HCT116 (cell line): ENCODE data around the gene MXD1.

Source experiments
- ELF1 ChIP-seq: IDR thresholded peaks from 2 replicates; pipeline ENCODE4 v1.6.1; 2012; ENCODE audit warnings: low read depth, borderline replicate concordance
- TF ChIP-seq, protein P1 (sequence below), 3 experiments: fragments of 200-600 bp in 1 of 3; sonication (generic) in 1 of 3; IDR thresholded peaks in 2 of 3; conservative IDR thresholded peaks in 1 of 3; 2 replicates each; pipeline ENCODE4 v1.5.1; 2012 to 2017; ENCODE audit warnings: low read depth in 2 of 3, low read length in 2 of 3, antibody characterized with exemption in 1 of 3, borderline replicate concordance in 1 of 3, control low read depth in 1 of 3, mild to moderate bottlenecking in 1 of 3, mixed read lengths in 1 of 3, mixed run types in 1 of 3, moderate library complexity in 1 of 3; ENCODE audit not compliant: insufficient read depth in 1 of 3

DNA sequence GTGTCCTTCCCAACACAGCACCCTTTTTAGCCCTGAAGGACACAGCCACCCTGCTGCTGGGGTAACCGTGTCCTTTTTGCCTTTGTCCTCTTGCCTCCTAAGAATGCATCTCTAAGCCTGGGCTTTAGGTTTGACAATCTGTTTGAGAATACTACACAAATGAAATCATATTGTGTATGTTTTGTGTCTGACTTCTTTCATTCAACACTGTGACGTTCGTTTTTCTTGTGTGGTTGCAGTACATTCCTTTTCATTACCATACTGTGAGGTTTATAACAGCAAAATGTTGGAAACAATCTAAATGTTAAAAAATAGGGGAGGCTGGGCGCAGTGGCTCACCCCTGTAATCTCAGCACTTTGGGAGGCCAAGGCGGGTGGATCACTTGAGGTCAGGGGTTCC, 35.3 kb downstream of the MXD1 start:
- TF ChIP-seq, protein P1, sequence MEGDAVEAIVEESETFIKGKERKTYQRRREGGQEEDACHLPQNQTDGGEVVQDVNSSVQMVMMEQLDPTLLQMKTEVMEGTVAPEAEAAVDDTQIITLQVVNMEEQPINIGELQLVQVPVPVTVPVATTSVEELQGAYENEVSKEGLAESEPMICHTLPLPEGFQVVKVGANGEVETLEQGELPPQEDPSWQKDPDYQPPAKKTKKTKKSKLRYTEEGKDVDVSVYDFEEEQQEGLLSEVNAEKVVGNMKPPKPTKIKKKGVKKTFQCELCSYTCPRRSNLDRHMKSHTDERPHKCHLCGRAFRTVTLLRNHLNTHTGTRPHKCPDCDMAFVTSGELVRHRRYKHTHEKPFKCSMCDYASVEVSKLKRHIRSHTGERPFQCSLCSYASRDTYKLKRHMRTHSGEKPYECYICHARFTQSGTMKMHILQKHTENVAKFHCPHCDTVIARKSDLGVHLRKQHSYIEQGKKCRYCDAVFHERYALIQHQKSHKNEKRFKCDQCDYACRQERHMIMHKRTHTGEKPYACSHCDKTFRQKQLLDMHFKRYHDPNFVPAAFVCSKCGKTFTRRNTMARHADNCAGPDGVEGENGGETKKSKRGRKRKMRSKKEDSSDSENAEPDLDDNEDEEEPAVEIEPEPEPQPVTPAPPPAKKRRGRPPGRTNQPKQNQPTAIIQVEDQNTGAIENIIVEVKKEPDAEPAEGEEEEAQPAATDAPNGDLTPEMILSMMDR (IDR thresholded peaks at IDR 0.05 in 2 of 3, conservative IDR thresholded peaks at IDR 0.05 in 1 of 3; ENCODE audit: borderline replicate concordance in 1 of 3, insufficient read depth in 1 of 3, low read depth in 2 of 3, low read length in 2 of 3) = no peak
- TF ChIP-seq ELF1 = no peak
